Measurements from ENCODE around the gene NXN. TPM values are rescaled to one million over a fixed set of nuclear protein-coding genes. Genes with fewer than 3 reads are reported as not detected.
"Not testable (repeated sequence)": the region's sequence is repeated elsewhere in the genome, so short reads cannot be mapped to it uniquely, and the experiment has no call there.

Gene NXN
- polyA plus RNA-seq, 1 donor from 2014 or later = 14.8 TPM

DNA sequence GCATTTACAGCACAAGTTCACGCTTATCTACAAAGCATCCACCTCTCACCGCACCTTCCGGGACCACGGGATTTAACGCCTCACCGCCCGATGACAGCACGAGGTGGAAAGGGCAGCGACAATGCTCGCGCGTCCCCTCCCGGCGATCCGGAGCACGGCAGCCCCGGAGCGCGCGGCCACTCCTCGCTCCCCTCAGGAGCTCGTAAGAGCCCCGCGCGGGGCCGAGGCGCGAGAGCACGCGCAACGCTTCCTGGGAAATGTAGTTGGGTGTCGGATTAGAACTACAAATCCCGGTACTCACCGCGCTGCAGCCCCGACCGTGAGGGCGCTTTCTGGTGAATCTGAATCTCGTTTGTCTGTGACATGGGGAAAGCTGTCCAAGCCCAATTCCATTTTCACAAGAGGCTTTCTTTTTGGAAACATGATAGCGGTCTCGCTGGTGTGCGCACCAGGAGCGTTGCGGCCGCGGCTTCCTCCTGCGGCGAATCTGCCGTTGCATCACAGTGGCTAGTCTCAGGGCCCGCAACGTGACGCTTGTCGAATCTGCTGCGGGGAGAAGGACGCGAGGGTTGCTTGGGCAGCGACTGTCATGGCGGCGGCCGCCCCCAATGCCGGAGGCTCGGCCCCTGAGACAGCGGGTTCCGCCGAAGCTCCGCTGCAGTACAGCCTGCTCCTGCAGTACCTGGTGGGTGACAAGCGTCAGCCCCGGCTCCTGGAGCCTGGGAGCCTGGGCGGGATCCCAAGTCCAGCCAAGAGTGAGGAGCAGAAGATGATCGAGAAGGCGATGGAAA is 17.2 kb upstream of the NXN start, which contains the start of gene TIMM22:
TSS of gene TIMM22 (plus strand) at position 576 of the 791 bp plus-strand sequence. CDS start at position 590, 14 bp downstream.
- TF ChIP-seq SMC3 (conservative IDR thresholded peaks at IDR 0.05; ENCODE audit: poor library complexity) (peak; percentile 93), MXI1 (conservative IDR thresholded peaks at IDR 0.05; ENCODE audit: poor library complexity, severe bottlenecking) (peak; percentile 86), RAD21 (conservative IDR thresholded peaks at IDR 0.05) (peak; percentile 96), REST (IDR thresholded peaks at IDR 0.05; ENCODE audit: borderline replicate concordance) (peak; percentile 89), EP300 (conservative IDR thresholded peaks at IDR 0.05; ENCODE audit: poor library complexity, severe bottlenecking) (peak; percentile 100), POLR2AphosphoS5 (IDR thresholded peaks at IDR 0.05) (peak; percentile 96), TAF1 (IDR thresholded peaks at IDR 0.05; ENCODE audit: low read depth) (peak; percentile 96), CTCF (IDR thresholded peaks at IDR 0.05; ENCODE audit: poor library complexity, severe bottlenecking) (peak; percentile 100), EZH2 (IDR thresholded peaks at IDR 0.05; ENCODE audit: borderline replicate concordance, insufficient read depth, low read length, poor library complexity, severe bottlenecking) (no peak)
- Histone ChIP-seq H3K4me2 (ENCODE audit: low read length) (peak within 1 kb of the TSS; percentile 74), H3K27ac (ENCODE audit: low read length) (peak within 1 kb of the TSS; percentile 94), H3K9me3 (ENCODE audit: low read length) (no peaks in the 10 kb centered on the region), H3K9me2 (ENCODE audit: insufficient read depth, low read length) (no peaks in the 10 kb centered on the region), H4K20me1 (ENCODE audit: insufficient read depth) (no peaks in the 10 kb centered on the region), H3K79me2 (replicated peaks; ENCODE audit: insufficient read depth, low read length) (peaks cover 13% of the 10 kb centered on the region), H3F3A (ENCODE audit: insufficient read depth, low read length, poor library complexity, severe bottlenecking) (no peaks in the 10 kb centered on the region), H3K27me3 (ENCODE audit: insufficient read depth, low read depth, low read length) (no peaks in the 10 kb centered on the region), H3K36me3 (ENCODE audit: insufficient read depth, low read length) (no peaks in the 10 kb centered on the region), H3K9ac (ENCODE audit: low read length) (peak within 1 kb of the TSS; percentile 88), H3K4me3 (ENCODE audit: low read length) (peak within 1 kb of the TSS; percentile 90), H2AFZ (ENCODE audit: low read depth, low read length) (peak within 1 kb of the TSS; percentile 95)

GRCh38 chr17:995324-995723 is 15.7 kb upstream of the NXN start:
- H3K9ac ChIP-seq (ENCODE audit: low read length); H2AFZ ChIP-seq (ENCODE audit: low read depth, low read length); H3K9me2 ChIP-seq (ENCODE audit: insufficient read depth, low read length); H3K9me3 ChIP-seq (ENCODE audit: low read length); H3K27ac ChIP-seq (ENCODE audit: low read length); H3K36me3 ChIP-seq (ENCODE audit: insufficient read depth, low read length); H3K4me3 ChIP-seq (ENCODE audit: low read length); H3K27me3 ChIP-seq (ENCODE audit: insufficient read depth, low read depth, low read length); H3F3A ChIP-seq (ENCODE audit: insufficient read depth, low read length, poor library complexity, severe bottlenecking); H3K4me2 ChIP-seq (ENCODE audit: low read length); H4K20me1 ChIP-seq (ENCODE audit: insufficient read depth): not testable (repeated sequence)
- peaks cover 13% of the 10 kb centered on the region for H3K79me2 ChIP-seq (replicated peaks; ENCODE audit: insufficient read depth, low read length)
